H9 (cell line): ENCODE results near the gene NFKB1. TPM values are rescaled to one million over a fixed set of nuclear protein-coding genes. Genes with fewer than 3 reads are reported as not detected.

ENCODE experiments used
- DNase-seq: peaks from one replicate; pipeline ENCODE4 v3.0.0-alpha.2; 2017
- H2AFZ ChIP-seq: one replicate; pipeline ENCODE4 v1.6.1; 2013; ENCODE audit warnings: mild to moderate bottlenecking, low read length, control low read depth, moderate library complexity
- H2AK5ac ChIP-seq: 2 replicates; pipeline ENCODE4 v1.6.1; 2013; ENCODE audit warnings: low read length, control low read depth, mixed read lengths; ENCODE audit not compliant: insufficient read length
- H2BK120ac ChIP-seq: one replicate; pipeline ENCODE4 v1.6.1; 2013; ENCODE audit warnings: low read depth, mild to moderate bottlenecking, low read length, control low read depth, inconsistent platforms; ENCODE audit not compliant: poor library complexity, severe bottlenecking
- H2BK12ac ChIP-seq: 2 replicates; pipeline ENCODE4 v1.6.1; 2013; ENCODE audit warnings: low read length, control low read depth, mixed read lengths, low read depth; ENCODE audit not compliant: insufficient read length
- H2BK15ac ChIP-seq: 2 replicates; pipeline ENCODE4 v1.6.1; 2013; ENCODE audit warnings: low read depth, low read length, control low read depth
- H2BK20ac ChIP-seq: one replicate; pipeline ENCODE4 v1.6.1; 2013; ENCODE audit warnings: low read depth, mild to moderate bottlenecking, low read length, control low read depth, inconsistent platforms; ENCODE audit not compliant: poor library complexity, severe bottlenecking
- H2BK5ac ChIP-seq: 2 replicates; pipeline ENCODE4 v1.6.1; 2013; ENCODE audit warnings: low read length, control low read depth, mixed read lengths; ENCODE audit not compliant: insufficient read length
- H3K14ac ChIP-seq: 2 replicates; pipeline ENCODE4 v1.6.1; 2013; ENCODE audit warnings: low read length, control low read depth; ENCODE audit not compliant: insufficient read depth
- H3K18ac ChIP-seq: 2 replicates; pipeline ENCODE4 v1.6.1; 2013; ENCODE audit warnings: low read depth, mild to moderate bottlenecking, mixed read lengths, low read length, control low read depth; ENCODE audit not compliant: insufficient read length
- H3K23ac ChIP-seq: 2 replicates; pipeline ENCODE4 v1.6.1; 2013; ENCODE audit warnings: low read length, control low read depth, mixed read lengths, low read depth; ENCODE audit not compliant: insufficient read length
- H3K23me2 ChIP-seq: 2 replicates; pipeline ENCODE4 v1.6.1; 2013; ENCODE audit warnings: low read depth, mild to moderate bottlenecking, mixed read lengths, low read length, control low read depth; ENCODE audit not compliant: insufficient read length, poor library complexity, severe bottlenecking
- H3K27ac ChIP-seq: 2 replicates; pipeline ENCODE4 v1.5.1; 2013; ENCODE audit warnings: low read length, control low read depth, mixed read lengths, low read depth; ENCODE audit not compliant: insufficient read length
- H3K27me3 ChIP-seq: 2 replicates; pipeline ENCODE4 v1.6.1; 2013; ENCODE audit warnings: low read length, control low read depth, inconsistent platforms; ENCODE audit not compliant: insufficient read depth
- H3K4ac ChIP-seq: 2 replicates; pipeline ENCODE4 v1.6.1; 2013; ENCODE audit warnings: low read depth, mild to moderate bottlenecking, control low read depth, inconsistent platforms, low read length, moderate library complexity
- H3K4me1 ChIP-seq: 2 replicates; pipeline ENCODE4 v1.6.1; 2013; ENCODE audit warnings: low read length, control low read depth, inconsistent platforms; ENCODE audit not compliant: insufficient read depth
- H3K4me2 ChIP-seq: 2 replicates; pipeline ENCODE4 v1.6.1; 2013; ENCODE audit warnings: low read length, control low read depth, mixed read lengths; ENCODE audit not compliant: insufficient read length, insufficient read depth
- H3K56ac ChIP-seq: 2 replicates; pipeline ENCODE4 v1.6.1; 2013; ENCODE audit warnings: low read depth, mild to moderate bottlenecking, mixed read lengths, low read length, control low read depth; ENCODE audit not compliant: insufficient read length
- H3K79me1 ChIP-seq: 2 replicates; pipeline ENCODE4 v1.6.1; 2013; ENCODE audit warnings: low read depth, mild to moderate bottlenecking, moderate library complexity, low read length, control low read depth, inconsistent platforms; ENCODE audit not compliant: insufficient read depth, poor library complexity, severe bottlenecking
- H3K79me2 ChIP-seq: 2 replicates; pipeline ENCODE4 v1.6.1; 2013; ENCODE audit warnings: low read length, control low read depth, inconsistent platforms; ENCODE audit not compliant: insufficient read depth
- H3K9ac ChIP-seq: 2 replicates; pipeline ENCODE4 v1.6.1; 2013; ENCODE audit warnings: low read length, control low read depth, mixed read lengths; ENCODE audit not compliant: insufficient read length; ENCODE audit errors: extremely low read depth
- H3K9me3 ChIP-seq: one replicate; pipeline ENCODE4 v1.6.1; 2013; ENCODE audit warnings: low read depth, low read length, inconsistent platforms; ENCODE audit not compliant: control insufficient read depth
- H3T11ph ChIP-seq: one replicate; pipeline ENCODE4 v1.6.1; 2013; ENCODE audit warnings: mild to moderate bottlenecking, low read length, control low read depth, inconsistent platforms
- H4K20me1 ChIP-seq: one replicate; pipeline ENCODE4 v1.6.1; 2013; ENCODE audit not compliant: control insufficient read depth, insufficient read length, insufficient read depth
- H4K5ac ChIP-seq: 2 replicates; pipeline ENCODE4 v1.6.1; 2013; ENCODE audit warnings: low read depth, mild to moderate bottlenecking, mixed read lengths, low read length, control low read depth; ENCODE audit not compliant: insufficient read length
- H4K8ac ChIP-seq: replicated peaks from 2 replicates; pipeline ENCODE4 v1.6.1; 2013; ENCODE audit warnings: low read length, control low read depth, mixed read lengths, low read depth; ENCODE audit not compliant: insufficient read length
- H4K91ac ChIP-seq: 2 replicates; pipeline ENCODE4 v1.6.1; 2013; ENCODE audit warnings: low read depth, mild to moderate bottlenecking, moderate library complexity, mixed read lengths, low read length, control low read depth; ENCODE audit not compliant: insufficient read length
- H3K27ac Mint-ChIP-seq, 3 experiments: 2 replicates in 2 of 3; 3 replicates in 1 of 3; pipeline ENCODE4 v1.8.0; 2020 to 2021; ENCODE audit warnings: mixed read lengths in 3 of 3, mild to moderate bottlenecking in 1 of 3, moderate library complexity in 1 of 3
- H3K27me3 Mint-ChIP-seq: 2 replicates; pipeline ENCODE4 v1.8.0; 2021; ENCODE audit warnings: low read depth, mild to moderate bottlenecking, moderate library complexity, mixed read lengths
- H3K36me3 Mint-ChIP-seq, 3 experiments: 2 replicates in 2 of 3; 3 replicates in 1 of 3; pipeline ENCODE4 v1.8.0; 2020 to 2021; ENCODE audit warnings: low read depth in 3 of 3, mixed read lengths in 3 of 3; ENCODE audit not compliant: insufficient read depth in 1 of 3
- H3K4me1 Mint-ChIP-seq, 2 experiments: 2 replicates each; pipeline ENCODE4 v1.8.0; 2020; ENCODE audit warnings: mixed read lengths in 2 of 2
- H3K4me3 Mint-ChIP-seq, 2 experiments: 2 replicates in 1 of 2; 3 replicates in 1 of 2; pipeline ENCODE4 v1.8.0; 2020 to 2021; ENCODE audit warnings: mild to moderate bottlenecking in 2 of 2, mixed read lengths in 2 of 2, moderate library complexity in 1 of 2
- H3K9me3 Mint-ChIP-seq, 2 experiments: 2 replicates in 1 of 2; 3 replicates in 1 of 2; pipeline ENCODE4 v1.8.0; 2020; ENCODE audit warnings: mild to moderate bottlenecking in 2 of 2, mixed read lengths in 2 of 2, moderate library complexity in 1 of 2
- CTCF ChIP-seq: fragments of 200-600 bp; sonication (generic); conservative IDR thresholded peaks from 3 replicates; pipeline ENCODE4 v1.8.0; 2021; ENCODE audit warnings: antibody characterized with exemption, mild to moderate bottlenecking
- WGBS: extraction: QIAGEN DNeasy Blood & Tissue Kit; methylation state at CpG from one replicate; pipeline ENCODE4 v1.1.7; 2013; ENCODE audit warnings: missing lambda C conversion rate, low lambda C conversion rate, mixed read lengths; ENCODE audit not compliant: insufficient read length; ENCODE audit errors: extremely low coverage; 5-methylcytosine and 5-hydroxymethylcytosine counted together
- total RNA-seq: library from RNA; stranded (reverse); gene quantifications from 2 replicates; pipeline ENCODE4 v1.2.1, GENCODE V29; 2021

NFKB1 gene
- total RNA-seq, 1 experiment from 2014 or later, result 5.7 TPM

- no peaks in the 10 kb centered on the region for H3K9me3 ChIP-seq
- no peaks in the 10 kb centered on the region for H3K79me1 ChIP-seq
- H3K27ac ChIP-seq, result no peak overlapping the region
- no peaks in the 10 kb centered on the region for H3K27me3 ChIP-seq
- no peak overlapping the region for H2BK5ac ChIP-seq
- H2BK120ac ChIP-seq, result no peak overlapping the region
- no peak overlapping the region for H3K9ac ChIP-seq
- no peak overlapping the region for H3K56ac ChIP-seq
- no CpG with 5 or more reads among the region's 2 CpGs for WGBS
- no peak overlapping the region for H3K4ac ChIP-seq
- H3K27ac Mint-ChIP-seq, result no peak overlapping the region
- no peak overlapping the region for H2BK15ac ChIP-seq
- no peak overlapping the region for H3T11ph ChIP-seq
- H3K36me3 Mint-ChIP-seq, result peaks cover 0 to 4% (median 0%) of the 10 kb centered on the region in 3 experiments; a peak in 1 of 7 replicates
- no peak overlapping the region for H4K91ac ChIP-seq
- H3K4me1 ChIP-seq, result no peaks in the 10 kb centered on the region
- H3K23ac ChIP-seq, result no peak overlapping the region
- H3K9me3 Mint-ChIP-seq, result peaks cover 3 to 4% of the 10 kb centered on the region in 2 experiments; a peak in 2 of 5 replicates
- TF ChIP-seq CTCF, result no peak
- H4K8ac ChIP-seq, result no peak overlapping the region
- H3K23me2 ChIP-seq, result no peaks in the 10 kb centered on the region
- H2AFZ ChIP-seq, result no peak overlapping the region
- no peaks in the 10 kb centered on the region for H3K79me2 ChIP-seq
- no peak overlapping the region for H2BK20ac ChIP-seq
- H3K27me3 Mint-ChIP-seq, result no peaks in the 10 kb centered on the region
- DNase-seq, result no peak
- no peak overlapping the region for H4K5ac ChIP-seq
- H4K20me1 ChIP-seq, result no peaks in the 10 kb centered on the region
- H3K14ac ChIP-seq, result no peak overlapping the region
- no peak overlapping the region for H2BK12ac ChIP-seq
- peaks cover 0 to 4% of the 10 kb centered on the region in 2 experiments; a peak in 1 of 4 replicates for H3K4me1 Mint-ChIP-seq
- H2AK5ac ChIP-seq, result no peak overlapping the region
- no peak overlapping the region for H3K4me2 ChIP-seq
- no peak overlapping the region for H3K18ac ChIP-seq
- no peak overlapping the region for H3K4me3 Mint-ChIP-seq
Observed at GRCh38 chr4:102565696-102566095, 64.5 kb downstream of the NFKB1 start.
